GM12865 (cell line): ENCODE results near the gene COL4A5.

Source experiments
- DNase-seq: peaks from one replicate; pipeline ENCODE4 v3.0.0; 2010; ENCODE audit warnings: low read depth
- H3K4me3 ChIP-seq: 2 replicates; pipeline ENCODE4 v1.5.1; 2011; ENCODE audit warnings: mild to moderate bottlenecking, low read depth, low read length, control low read depth
- TF ChIP-seq, protein P1 (sequence below): IDR thresholded peaks from 2 replicates; pipeline ENCODE4 v1.5.1; 2011; ENCODE audit warnings: low read length, control low read depth, low read depth, inconsistent platforms; ENCODE audit not compliant: insufficient read depth; ENCODE audit errors: missing control alignments

Gene COL4A5

DNA sequence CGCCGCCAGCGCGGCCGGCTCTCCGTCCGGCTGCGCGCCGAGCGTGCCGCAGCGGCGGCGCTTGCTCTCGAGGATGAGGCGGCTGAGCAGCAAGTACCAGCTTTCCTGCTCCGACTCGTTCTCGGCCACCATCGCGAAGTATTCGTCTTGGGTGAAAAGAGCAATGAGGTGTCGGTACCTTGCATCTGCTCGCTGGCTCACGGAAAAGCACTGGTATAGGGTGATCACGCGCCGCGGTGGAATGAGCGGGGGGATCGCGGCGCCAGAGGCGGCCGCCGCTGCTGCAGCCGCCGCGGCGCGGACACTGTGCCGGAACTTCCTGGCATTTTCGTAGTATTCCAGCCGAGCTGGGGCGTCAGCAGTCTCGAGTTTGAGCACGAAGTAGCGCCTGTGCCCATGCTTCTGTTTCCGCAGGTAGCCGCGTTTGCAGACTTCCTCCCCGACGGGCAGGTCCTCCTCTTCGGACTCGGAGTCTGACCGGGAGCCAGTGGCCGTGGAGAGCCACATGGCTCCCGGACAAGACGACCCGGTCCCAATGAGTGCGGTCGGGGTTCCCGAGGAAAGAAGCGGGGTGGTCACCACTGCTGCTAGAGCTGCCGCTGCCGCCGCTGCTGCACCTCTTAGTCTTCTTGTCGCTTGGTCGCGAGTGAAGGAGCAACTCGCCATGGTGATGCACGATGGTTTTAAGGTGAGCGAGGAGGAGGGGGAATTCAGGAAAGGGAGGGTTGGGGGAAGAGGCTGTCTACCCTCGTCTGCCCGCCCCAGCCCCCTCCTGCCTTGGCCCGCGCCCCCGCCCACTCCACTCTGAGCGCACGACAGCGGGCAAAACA is 296.3 kb downstream of the COL4A5 start:
- no peak overlapping the region for H3K4me3 ChIP-seq
- TF ChIP-seq, protein P1, sequence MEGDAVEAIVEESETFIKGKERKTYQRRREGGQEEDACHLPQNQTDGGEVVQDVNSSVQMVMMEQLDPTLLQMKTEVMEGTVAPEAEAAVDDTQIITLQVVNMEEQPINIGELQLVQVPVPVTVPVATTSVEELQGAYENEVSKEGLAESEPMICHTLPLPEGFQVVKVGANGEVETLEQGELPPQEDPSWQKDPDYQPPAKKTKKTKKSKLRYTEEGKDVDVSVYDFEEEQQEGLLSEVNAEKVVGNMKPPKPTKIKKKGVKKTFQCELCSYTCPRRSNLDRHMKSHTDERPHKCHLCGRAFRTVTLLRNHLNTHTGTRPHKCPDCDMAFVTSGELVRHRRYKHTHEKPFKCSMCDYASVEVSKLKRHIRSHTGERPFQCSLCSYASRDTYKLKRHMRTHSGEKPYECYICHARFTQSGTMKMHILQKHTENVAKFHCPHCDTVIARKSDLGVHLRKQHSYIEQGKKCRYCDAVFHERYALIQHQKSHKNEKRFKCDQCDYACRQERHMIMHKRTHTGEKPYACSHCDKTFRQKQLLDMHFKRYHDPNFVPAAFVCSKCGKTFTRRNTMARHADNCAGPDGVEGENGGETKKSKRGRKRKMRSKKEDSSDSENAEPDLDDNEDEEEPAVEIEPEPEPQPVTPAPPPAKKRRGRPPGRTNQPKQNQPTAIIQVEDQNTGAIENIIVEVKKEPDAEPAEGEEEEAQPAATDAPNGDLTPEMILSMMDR: no peak
- no peak for DNase-seq

DNA sequence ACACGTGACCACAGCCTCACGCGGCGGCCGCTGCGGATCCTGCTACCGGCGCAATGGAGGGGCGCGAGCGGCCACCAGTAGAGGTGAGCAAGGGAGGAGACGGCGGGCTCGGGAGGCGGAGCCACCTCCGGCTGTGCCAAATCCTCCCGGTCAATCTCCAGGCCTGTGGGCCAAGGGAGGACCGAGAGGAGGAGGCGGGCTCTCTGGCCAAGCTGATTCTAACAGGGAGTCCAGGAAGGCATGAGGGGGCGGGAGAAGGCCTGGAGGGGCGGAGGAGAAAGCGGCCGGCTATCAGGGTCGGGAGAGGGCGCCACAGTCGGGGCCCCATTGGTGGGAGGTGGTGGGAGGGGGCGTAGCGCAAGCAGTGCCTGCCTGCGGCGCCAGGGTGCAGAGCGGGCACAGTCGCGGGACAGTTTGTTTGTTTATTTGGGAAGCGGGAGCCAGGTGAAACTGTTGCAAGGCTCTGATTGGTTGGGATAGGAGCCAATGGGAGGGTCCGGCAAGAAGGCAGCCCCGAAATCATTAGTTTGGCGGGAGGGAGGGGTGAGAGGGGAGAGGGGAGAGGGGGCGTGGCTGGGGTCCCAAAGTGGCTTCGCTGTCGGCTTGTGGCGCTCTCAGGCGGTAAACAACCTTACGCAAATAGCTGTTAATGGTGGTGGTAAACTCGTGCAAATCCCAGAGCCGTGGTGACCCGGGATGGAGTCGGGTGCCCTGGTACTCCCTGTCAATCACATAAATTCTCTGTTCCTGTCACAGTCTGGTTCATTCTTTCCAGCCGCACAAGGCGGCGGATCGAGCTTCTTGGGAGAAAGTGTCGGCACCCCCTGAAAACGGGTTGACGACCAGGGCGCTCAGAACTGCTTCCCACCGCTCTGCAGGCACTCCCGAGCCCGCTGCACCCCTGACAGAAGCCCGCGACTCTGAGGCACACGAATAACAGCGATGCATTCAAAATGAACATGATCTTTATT is 297.2 kb downstream of the COL4A5 start, which contains the start of gene IRS4:
Gene IRS4, minus strand, starts transcription at position 55 of the 971 bp plus-strand sequence.
- no peak within 1 kb of the TSS for H3K4me3 ChIP-seq
- TF ChIP-seq, protein P1: no peak
- DNase-seq: no peak

DNA sequence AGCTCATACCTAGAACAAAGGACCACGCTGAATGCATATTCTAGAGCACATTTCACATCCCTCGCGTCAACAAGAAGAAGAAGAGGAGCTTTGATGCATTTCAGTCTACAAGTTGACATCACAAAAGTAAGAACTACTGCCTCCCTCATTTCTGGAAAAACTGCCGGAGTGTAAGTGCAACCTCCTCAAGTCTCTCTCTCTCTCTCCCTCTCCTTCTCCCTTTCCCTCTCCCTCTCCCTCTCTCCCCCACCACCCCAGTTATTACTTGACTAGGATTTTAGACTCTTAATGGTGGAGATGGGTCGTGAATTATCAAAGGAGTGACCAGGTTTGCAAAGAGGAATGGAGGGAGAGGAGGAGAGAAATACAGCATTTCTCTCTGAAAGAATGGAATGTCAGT is 298.1 kb downstream of the COL4A5 start:
- no peak overlapping the region for H3K4me3 ChIP-seq
- DNase-seq: no peak
- TF ChIP-seq, protein P1: no peak

DNA sequence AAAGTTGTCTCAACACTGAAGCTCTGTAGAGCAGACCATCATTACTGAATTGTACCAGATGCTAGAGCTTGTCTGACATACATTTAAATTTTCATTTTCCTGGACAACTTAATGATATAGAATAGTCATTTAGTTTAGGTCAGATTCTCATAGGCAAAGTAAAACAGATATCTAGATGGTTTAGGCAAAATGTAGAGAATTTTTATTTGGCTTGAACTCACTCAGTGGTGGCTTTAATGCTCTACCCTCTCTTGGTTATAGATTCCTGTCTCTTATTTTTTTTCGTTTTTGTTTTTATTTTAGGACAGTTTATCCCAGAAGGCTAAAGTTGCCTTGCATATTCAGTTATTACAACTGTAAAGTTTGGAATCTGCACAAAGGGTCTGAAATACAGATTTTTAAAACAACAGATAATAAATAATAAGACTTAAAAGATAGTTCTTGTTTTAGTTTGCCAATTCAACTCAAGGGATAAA is 300.7 kb downstream of the COL4A5 start:
- DNase-seq: no peak
- TF ChIP-seq, protein P1: no peak
- H3K4me3 ChIP-seq: no peak overlapping the region
